NCI-H748 (cell line): ENCODE measurements around the gene IGSF3.

Source experiments
- DNase-seq: peaks from one replicate; lab custom pipeline; 2025; ENCODE audit not compliant: unreplicated experiment; lab: John Stamatoyannopoulos, UW

The IGSF3 gene

GRCh38 chr1:116667575-116668105 is at the start of gene IGSF3:
IGSF3 (minus strand) TSS chr1:116667733; CDS start chr1:116666326, 1,407 bp downstream.
- peak; percentile 86 for DNase-seq

- peak; percentile 59 for DNase-seq
Observed at GRCh38 chr1:116717318-116717717, 49.8 kb upstream of the IGSF3 start.

GRCh38 chr1:116716391-116716790 is 48.9 kb upstream of the IGSF3 start:
- no peak for DNase-seq

GRCh38 chr1:116713474-116713873 is 45.9 kb upstream of the IGSF3 start:
- DNase-seq = no peak

GRCh38 chr1:116712510-116712909 is 45.0 kb upstream of the IGSF3 start:
- no peak for DNase-seq

GRCh38 chr1:116711263-116711840 is 43.8 kb upstream of the IGSF3 start:
- DNase-seq = peak; percentile 62

GRCh38 chr1:116710420-116711262 is 43.1 kb upstream of the IGSF3 start:
- peak; percentile 61 for DNase-seq

- DNase-seq = no peak
Observed at GRCh38 chr1:116709666-116710167, 42.2 kb upstream of the IGSF3 start.

- no peak for DNase-seq
Observed at GRCh38 chr1:116708255-116708900, 40.8 kb upstream of the IGSF3 start.

- DNase-seq = no peak
Observed at GRCh38 chr1:116706841-116707240, 39.3 kb upstream of the IGSF3 start.

- peak; percentile 22 for DNase-seq
Observed at GRCh38 chr1:116706123-116706522, 38.6 kb upstream of the IGSF3 start.

- peak; percentile 30 for DNase-seq
Observed at GRCh38 chr1:116704278-116704677, 36.7 kb upstream of the IGSF3 start.

GRCh38 chr1:116699605-116700004 is 32.1 kb upstream of the IGSF3 start:
- no peak for DNase-seq

- DNase-seq = no peak
Observed at GRCh38 chr1:116698244-116698595, 30.7 kb upstream of the IGSF3 start.

- no peak for DNase-seq
Observed at GRCh38 chr1:116697548-116698243, 30.2 kb upstream of the IGSF3 start.

- no peak for DNase-seq
Observed at GRCh38 chr1:116694524-116694923, 27.0 kb upstream of the IGSF3 start.

- no peak for DNase-seq
Observed at GRCh38 chr1:116693759-116694480, 26.4 kb upstream of the IGSF3 start.

GRCh38 chr1:116692879-116693278 is 25.3 kb upstream of the IGSF3 start:
- DNase-seq = no peak

- peak; percentile 26 for DNase-seq
Observed at GRCh38 chr1:116690849-116691406, 23.4 kb upstream of the IGSF3 start.

- DNase-seq = peak; percentile 34
Observed at GRCh38 chr1:116690396-116690848, 22.9 kb upstream of the IGSF3 start.
